ENCODE data around the gene CPA1.

DNA sequence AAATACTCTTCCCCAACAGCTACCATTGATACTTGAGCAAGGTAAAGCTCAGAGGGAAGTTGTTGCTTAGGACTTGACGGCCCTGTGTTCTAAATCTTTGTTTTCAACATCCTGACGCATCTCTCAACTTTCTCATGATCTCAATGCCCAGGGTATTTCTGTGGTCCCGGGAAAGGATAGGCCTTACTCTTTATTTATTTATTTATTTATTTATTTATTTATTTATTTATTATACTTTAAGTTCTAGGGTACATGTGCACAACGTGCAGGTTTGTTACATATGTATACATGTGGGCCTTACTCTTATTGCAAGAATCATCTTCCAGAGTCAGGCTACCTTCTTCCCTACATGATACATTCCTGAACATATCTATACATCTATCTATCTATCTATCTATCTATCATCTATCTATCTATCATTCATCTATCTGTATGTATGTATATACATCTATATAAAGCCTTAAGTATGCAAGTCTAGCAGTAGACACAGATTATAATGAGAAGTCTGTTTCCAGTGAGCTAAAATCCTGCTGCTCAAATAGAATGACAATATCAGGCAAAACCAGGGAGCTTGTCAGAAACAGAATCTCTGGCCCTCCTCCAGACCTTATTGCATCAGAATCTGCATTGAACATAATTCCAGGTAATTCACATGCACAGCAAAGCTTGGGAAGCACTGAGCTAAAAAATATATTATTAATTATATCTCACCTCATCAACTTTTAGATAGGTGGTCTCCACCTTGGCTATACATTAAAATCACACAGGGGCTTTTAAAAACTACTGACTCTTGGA, 47.8 kb upstream of the CPA1 start:
- TF ChIP-seq RFX5 (IDR thresholded peaks at IDR 0.05; ENCODE audit: low read depth, low read length) (no peak), CTCF (conservative IDR thresholded peaks at IDR 0.05; ENCODE audit: low read depth, low read length) (no peak), MAFK (IDR thresholded peaks at IDR 0.05; ENCODE audit: low read depth, low read length) (no peak), POLR2A (IDR thresholded peaks at IDR 0.05; ENCODE audit: low read depth, low read length) (no peak)

Measured in IMR-90 (cell line).